Aorta (tissue), 5 donors: ENCODE data around the gene PPFIA4. TPM values are rescaled to one million over a fixed set of nuclear protein-coding genes. Genes with fewer than 3 reads are reported as not detected.
"Not testable (repeated sequence)": the region's sequence is repeated elsewhere in the genome, so short reads cannot be mapped to it uniquely, and the experiment has no call there.

Experiments
- ATAC-seq: fragments of 200-7000 bp; cut with Tn5 transposase; one replicate; pipeline ENCODE4 v1.9.1; 2022; ENCODE audit warnings: moderate library complexity; ENCODE audit not compliant: low FRiP score
- DNase-seq, 2 donors: peaks; one replicate each; pipeline ENCODE4 v3.0.0-alpha.2; 2020
- H3K27ac ChIP-seq, 2 donors: one replicate each; pipeline ENCODE4 v1.5.1; 2013; ENCODE audit warnings: low read length in 2 of 2, mild to moderate bottlenecking in 2 of 2, moderate library complexity in 2 of 2, control low read depth in 1 of 2, inconsistent platforms in 1 of 2, low read depth in 1 of 2
- H3K27me3 ChIP-seq, 2 donors: one replicate each; pipeline ENCODE4 v1.6.1; 2013; ENCODE audit warnings: control low read depth in 1 of 2, low read length in 1 of 2, mild to moderate bottlenecking in 1 of 2, moderate library complexity in 1 of 2; ENCODE audit not compliant: insufficient read depth in 2 of 2, control insufficient read depth in 1 of 2
- H3K36me3 ChIP-seq, 2 donors: one replicate each; pipeline ENCODE4 v1.6.1; 2013; ENCODE audit warnings: control low read depth in 1 of 2, low read length in 1 of 2, mild to moderate bottlenecking in 1 of 2; ENCODE audit not compliant: insufficient read depth in 2 of 2, control insufficient read depth in 1 of 2
- H3K4me1 ChIP-seq, 2 donors: one replicate each; pipeline ENCODE4 v1.6.1; 2013; ENCODE audit warnings: low read length in 2 of 2, control low read depth in 1 of 2, mild to moderate bottlenecking in 1 of 2, moderate library complexity in 1 of 2; ENCODE audit not compliant: insufficient read depth in 2 of 2, control insufficient read depth in 1 of 2
- H3K4me3 ChIP-seq, 2 donors: one replicate each; pipeline ENCODE4 v1.5.1; 2013; ENCODE audit warnings: low read length in 2 of 2, control low read depth in 1 of 2, mild to moderate bottlenecking in 1 of 2
- H3K9me3 ChIP-seq: one replicate; pipeline ENCODE4 v1.6.1; 2013; ENCODE audit warnings: mild to moderate bottlenecking, low read length; ENCODE audit not compliant: control insufficient read depth
- WGBS, 2 donors: extraction: QIAGEN DNeasy Blood & Tissue Kit; methylation state at CpG; one replicate each; pipeline ENCODE4 v1.1.7; 2013; 5-methylcytosine and 5-hydroxymethylcytosine counted together
- intact Hi-C, 2 donors: fragments of 100-400 bp; cut with DNase I; formaldehyde crosslinking; loops; one replicate each; pipeline versions ENCODE4 v1.14.2 to v1.15.0; 2022
- polyA plus RNA-seq, 2 donors: library from polyadenylated mRNA; stranded (reverse); fragments of 200-250 nt; gene quantifications; one replicate each; pipeline ENCODE4 v1.2.3, GENCODE V29; 2013
- total RNA-seq, 2 donors: library from RNA; stranded (reverse); fragmentation: NEBNext Ultra II Directional; extraction: Animal tissue kit (Norgen Biotek cat#: 25700); gene quantifications; one replicate each; pipeline ENCODE4 v1.2.1, GENCODE V29; 2021
- donor health status: healthy with polysubstance abuse.
- donor health status: Bipolar disorder and iron deficiency.
- donor health status: DM: no; HTN: no; CAD: no.
- donor health status: DM: no; HTN: no; CAD: no.
- donor health status: DM: yes; HTN: yes; CAD: no.

The PPFIA4 gene
- total and polyA plus RNA-seq, 4 donors = 3.3 to 22.7 (median 13.0) TPM

- intact Hi-C loops = no loop called here
- Histone ChIP-seq H3K9me3 (no peaks in the 10 kb centered on the region), H3K4me3 (no peak overlapping the region), H3K36me3 (no peaks in the 10 kb centered on the region), H3K27me3 (no peaks in the 10 kb centered on the region), H3K27ac (no peak overlapping the region), H3K4me1 (no peaks in the 10 kb centered on the region)
- DNase-seq (no peak), ATAC-seq (no peak)
- WGBS, 2 donors = 78 to 87% methylated on average over 2 of the region's 2 CpGs
These were observed 36.4 kb upstream of the PPFIA4 start for GRCh38 chr1:202989879-202990278.

- no peak overlapping the region for H3K4me3 ChIP-seq
- H3K9me3 ChIP-seq = no peaks in the 10 kb centered on the region
- H3K27ac ChIP-seq = no peak overlapping the region
- no peaks in the 10 kb centered on the region for H3K27me3 ChIP-seq
- intact Hi-C loops = no loop called here
- ATAC-seq = no peak
- DNase-seq = no peak
- no peaks in the 10 kb centered on the region for H3K4me1 ChIP-seq
- H3K36me3 ChIP-seq = no peaks in the 10 kb centered on the region
These were observed 35.2 kb upstream of the PPFIA4 start for GRCh38 chr1:202991112-202991511.

- Histone ChIP-seq H3K4me1 (no peaks in the 10 kb centered on the region), H3K4me3 (no peak overlapping the region), H3K27me3 (no peaks in the 10 kb centered on the region), H3K9me3 (no peaks in the 10 kb centered on the region), H3K27ac (no peak overlapping the region), H3K36me3 (no peaks in the 10 kb centered on the region)
- ATAC-seq (no peak), DNase-seq (no peak)
- 69 to 83% methylated on average over 3 of the region's 3 CpGs for WGBS, 2 donors
- intact Hi-C loops = no loop called here
These were observed 31.5 kb upstream of the PPFIA4 start for GRCh38 chr1:202994756-202995155.

GRCh38 chr1:202998836-202999750 lies 27.2 kb upstream of the PPFIA4 start:
- Histone ChIP-seq H3K4me3 (no peak overlapping the region), H3K27ac (no peak overlapping the region), H3K36me3 (no peaks in the 10 kb centered on the region), H3K9me3 (no peaks in the 10 kb centered on the region), H3K4me1 (no peaks in the 10 kb centered on the region), H3K27me3 (no peaks in the 10 kb centered on the region)
- 45 to 46% methylated on average over 14 of the region's 14 CpGs for WGBS, 2 donors
- DNase-seq (no peak), ATAC-seq (peak; percentile 79)
- intact Hi-C loops = no loop called here

- no peak overlapping the region for H3K27ac ChIP-seq
- no peaks in the 10 kb centered on the region for H3K4me1 ChIP-seq
- ATAC-seq (no peak), DNase-seq (no peak)
- H3K27me3 ChIP-seq = no peaks in the 10 kb centered on the region
- H3K4me3 ChIP-seq = no peak overlapping the region
- no peaks in the 10 kb centered on the region for H3K36me3 ChIP-seq
- no peaks in the 10 kb centered on the region for H3K9me3 ChIP-seq
- 74 to 82% methylated on average over 3 of the region's 3 CpGs for WGBS, 2 donors
- intact Hi-C loops = no loop called here
These were observed 25.9 kb upstream of the PPFIA4 start for GRCh38 chr1:203000217-203000944.

GRCh38 chr1:203001986-203002385 lies 24.3 kb upstream of the PPFIA4 start:
- no peak for DNase-seq
- H3K4me3 ChIP-seq = no peak overlapping the region
- no peaks in the 10 kb centered on the region for H3K27me3 ChIP-seq
- H3K4me1 ChIP-seq = no peaks in the 10 kb centered on the region
- no peak overlapping the region for H3K27ac ChIP-seq
- H3K9me3 ChIP-seq = no peaks in the 10 kb centered on the region
- intact Hi-C loops = no loop called here
- ATAC-seq = no peak
- WGBS, 2 donors = 77 to 84% methylated on average over 9 of the region's 9 CpGs
- no peaks in the 10 kb centered on the region for H3K36me3 ChIP-seq

- Histone ChIP-seq H3K9me3 (no peaks in the 10 kb centered on the region), H3K27me3 (no peaks in the 10 kb centered on the region), H3K27ac (no peak overlapping the region), H3K4me3 (no peak overlapping the region), H3K4me1 (no peaks in the 10 kb centered on the region), H3K36me3 (no peaks in the 10 kb centered on the region)
- WGBS, 2 donors = 71 to 73% methylated on average over 1 of the region's 1 CpG
- intact Hi-C loops = no loop called here
- no peak for ATAC-seq
- no peak for DNase-seq
These were observed 23.3 kb upstream of the PPFIA4 start for GRCh38 chr1:203002951-203003350.

GRCh38 chr1:203005395-203006142 lies 20.7 kb upstream of the PPFIA4 start:
- not testable (repeated sequence) for H3K4me3 ChIP-seq, ATAC-seq, H3K9me3 ChIP-seq, DNase-seq, H3K4me1 ChIP-seq, H3K27ac ChIP-seq, H3K36me3 ChIP-seq, H3K27me3 ChIP-seq
- intact Hi-C loops = loop anchor here (5.0 kb wide), 2 partner anchors 38 to 78 kb away; partner anchors contain the start of genes CYB5R1 (in 1 of the 2) and KLHL12 (in 1 of the 2)
- 82 to 85% methylated on average over 17 of the region's 17 CpGs for WGBS, 2 donors
